ENCODE data around the gene THOC6. TPM values are rescaled to one million over a fixed set of nuclear protein-coding genes. Genes with fewer than 3 reads are reported as not detected.

Gene THOC6
- polyA plus RNA-seq, 1 donor from 2014 or later = 11.4 TPM

- no peaks in the 10 kb centered on the region for H3K9me2 ChIP-seq (ENCODE audit: insufficient read depth, low read length)
- H3F3A ChIP-seq (ENCODE audit: insufficient read depth, low read length, poor library complexity, severe bottlenecking) = no peaks in the 10 kb centered on the region
- no peak overlapping the region for H3K4me3 ChIP-seq (ENCODE audit: low read length)
- no peak for TF ChIP-seq SMC3 (conservative IDR thresholded peaks at IDR 0.05; ENCODE audit: poor library complexity)
- TF ChIP-seq EP300 (conservative IDR thresholded peaks at IDR 0.05; ENCODE audit: poor library complexity, severe bottlenecking) = no peak
- no peak for TF ChIP-seq CTCF (IDR thresholded peaks at IDR 0.05; ENCODE audit: poor library complexity, severe bottlenecking)
- TF ChIP-seq TAF1 (IDR thresholded peaks at IDR 0.05; ENCODE audit: low read depth) = no peak
- TF ChIP-seq POLR2AphosphoS5 (IDR thresholded peaks at IDR 0.05) = no peak
- TF ChIP-seq EZH2 (IDR thresholded peaks at IDR 0.05; ENCODE audit: borderline replicate concordance, insufficient read depth, low read length, poor library complexity, severe bottlenecking) = no peak
- no peak for TF ChIP-seq REST (IDR thresholded peaks at IDR 0.05; ENCODE audit: borderline replicate concordance)
- no peak for TF ChIP-seq RAD21 (conservative IDR thresholded peaks at IDR 0.05)
- TF ChIP-seq MXI1 (conservative IDR thresholded peaks at IDR 0.05; ENCODE audit: poor library complexity, severe bottlenecking) = no peak
- H3K27me3 ChIP-seq (ENCODE audit: insufficient read depth, low read depth, low read length) = no peaks in the 10 kb centered on the region
- H3K9me3 ChIP-seq (ENCODE audit: low read length) = no peaks in the 10 kb centered on the region
- H3K36me3 ChIP-seq (ENCODE audit: insufficient read depth, low read length) = no peaks in the 10 kb centered on the region
- H3K79me2 ChIP-seq (replicated peaks; ENCODE audit: insufficient read depth, low read length) = no peaks in the 10 kb centered on the region
- no peak overlapping the region for H3K9ac ChIP-seq (ENCODE audit: low read length)
- no peak overlapping the region for H3K4me2 ChIP-seq (ENCODE audit: low read length)
- H4K20me1 ChIP-seq (ENCODE audit: insufficient read depth) = no peaks in the 10 kb centered on the region
- no peak overlapping the region for H2AFZ ChIP-seq (ENCODE audit: low read depth, low read length)
- no peak overlapping the region for H3K27ac ChIP-seq (ENCODE audit: low read length)
These were observed 46.4 kb upstream of the THOC6 start for GRCh38 chr16:2977440-2977839.

- H3K36me3 ChIP-seq (ENCODE audit: insufficient read depth, low read length) = no peaks in the 10 kb centered on the region
- peak overlapping the region; percentile 81 for H3K4me3 ChIP-seq (ENCODE audit: low read length)
- no peaks in the 10 kb centered on the region for H3K9me3 ChIP-seq (ENCODE audit: low read length)
- no peaks in the 10 kb centered on the region for H3K79me2 ChIP-seq (replicated peaks; ENCODE audit: insufficient read depth, low read length)
- no peaks in the 10 kb centered on the region for H3K9me2 ChIP-seq (ENCODE audit: insufficient read depth, low read length)
- no peak overlapping the region for H3K4me2 ChIP-seq (ENCODE audit: low read length)
- H3F3A ChIP-seq (ENCODE audit: insufficient read depth, low read length, poor library complexity, severe bottlenecking) = no peaks in the 10 kb centered on the region
- H3K27ac ChIP-seq (ENCODE audit: low read length) = no peak overlapping the region
- TF ChIP-seq MXI1 (conservative IDR thresholded peaks at IDR 0.05; ENCODE audit: poor library complexity, severe bottlenecking) = no peak
- no peak for TF ChIP-seq EZH2 (IDR thresholded peaks at IDR 0.05; ENCODE audit: borderline replicate concordance, insufficient read depth, low read length, poor library complexity, severe bottlenecking)
- TF ChIP-seq CTCF (IDR thresholded peaks at IDR 0.05; ENCODE audit: poor library complexity, severe bottlenecking) = no peak
- no peak for TF ChIP-seq POLR2AphosphoS5 (IDR thresholded peaks at IDR 0.05)
- TF ChIP-seq RAD21 (conservative IDR thresholded peaks at IDR 0.05) = no peak
- TF ChIP-seq SMC3 (conservative IDR thresholded peaks at IDR 0.05; ENCODE audit: poor library complexity) = no peak
- TF ChIP-seq TAF1 (IDR thresholded peaks at IDR 0.05; ENCODE audit: low read depth) = no peak
- TF ChIP-seq REST (IDR thresholded peaks at IDR 0.05; ENCODE audit: borderline replicate concordance) = no peak
- TF ChIP-seq EP300 (conservative IDR thresholded peaks at IDR 0.05; ENCODE audit: poor library complexity, severe bottlenecking) = no peak
- no peak overlapping the region for H3K9ac ChIP-seq (ENCODE audit: low read length)
- no peaks in the 10 kb centered on the region for H3K27me3 ChIP-seq (ENCODE audit: insufficient read depth, low read depth, low read length)
- H4K20me1 ChIP-seq (ENCODE audit: insufficient read depth) = no peaks in the 10 kb centered on the region
- no peak overlapping the region for H2AFZ ChIP-seq (ENCODE audit: low read depth, low read length)
These were observed 44.1 kb upstream of the THOC6 start for GRCh38 chr16:2979669-2980226.
